DOHH2 (cell line): ENCODE data around the gene YEATS4.

Experiments used
- H3F3A ChIP-seq: fragments of 200-600 bp; sonication (generic), shearing (Covaris generic); 2 replicates; pipeline ENCODE4 v1.6.0; 2016; ENCODE audit warnings: antibody characterized with exemption, mild to moderate bottlenecking; ENCODE audit not compliant: control insufficient read depth, insufficient read depth
- H3K27ac ChIP-seq: fragments of 200-600 bp; sonication (generic); 2 replicates; pipeline ENCODE4 v1.5.1; 2014; ENCODE audit warnings: low read depth, mild to moderate bottlenecking, low read length, moderate library complexity
- H3K27me3 ChIP-seq: fragments of 200-600 bp; sonication (generic); 2 replicates; pipeline ENCODE4 v1.6.1; 2014; ENCODE audit warnings: mild to moderate bottlenecking, low read length, mixed read lengths; ENCODE audit not compliant: control insufficient read depth
- H3K36me3 ChIP-seq: fragments of 200-600 bp; sonication (generic); 2 replicates; pipeline ENCODE4 v1.6.1; 2014; ENCODE audit warnings: mild to moderate bottlenecking, low read length, moderate library complexity, mixed read lengths; ENCODE audit not compliant: control insufficient read depth
- H3K4me1 ChIP-seq: fragments of 200-600 bp; sonication (generic); 2 replicates; pipeline ENCODE4 v1.6.1; 2014; ENCODE audit warnings: mild to moderate bottlenecking, low read length, mixed read lengths; ENCODE audit not compliant: control insufficient read depth
- H3K4me2 ChIP-seq: fragments of 200-600 bp; sonication (generic); 2 replicates; pipeline ENCODE4 v1.6.0; 2014; ENCODE audit warnings: mild to moderate bottlenecking, low read length, moderate library complexity
- H3K4me3 ChIP-seq: fragments of 200-600 bp; sonication (generic); 2 replicates; pipeline ENCODE4 v1.5.1; 2014; ENCODE audit warnings: mild to moderate bottlenecking, low read length, mixed read lengths
- H3K79me2 ChIP-seq: fragments of 200-600 bp; sonication (generic); 2 replicates; pipeline ENCODE4 v1.6.1; 2014; ENCODE audit warnings: mild to moderate bottlenecking, low read length, mixed read lengths; ENCODE audit not compliant: control insufficient read depth
- H3K9me2 ChIP-seq: fragments of 200-600 bp; sonication (generic); replicated peaks from 2 replicates; pipeline ENCODE4 v1.6.1; 2014; ENCODE audit warnings: mild to moderate bottlenecking, low read length, mixed read lengths; ENCODE audit not compliant: control insufficient read depth
- H3K9me3 ChIP-seq: fragments of 200-600 bp; sonication (generic); 2 replicates; pipeline ENCODE4 v1.6.1; 2014; ENCODE audit warnings: antibody characterized with exemption, low read length, mixed read lengths; ENCODE audit not compliant: control insufficient read depth, insufficient read depth
- H4K20me1 ChIP-seq: fragments of 200-600 bp; sonication (generic); 2 replicates; pipeline ENCODE4 v1.6.0; 2014; ENCODE audit warnings: low read depth, mild to moderate bottlenecking, antibody characterized with exemption, low read length, moderate library complexity; ENCODE audit not compliant: control insufficient read depth, insufficient read depth
- EZH2phosphoT487 ChIP-seq: fragments of 200-600 bp; sonication (generic); IDR thresholded peaks from 2 replicates; pipeline ENCODE4 v1.6.1; 2017; ENCODE audit warnings: borderline replicate concordance, mild to moderate bottlenecking, antibody characterized with exemption, low read length, moderate library complexity, mixed read lengths
- TF ChIP-seq, protein P1 (sequence below): fragments of 200-600 bp; sonication (generic); IDR thresholded peaks from one replicate; pipeline ENCODE4 v1.5.1; 2014; ENCODE audit warnings: antibody characterized with exemption, mild to moderate bottlenecking, low read depth, low read length; ENCODE audit not compliant: poor library complexity, severe bottlenecking

YEATS4 gene

DNA sequence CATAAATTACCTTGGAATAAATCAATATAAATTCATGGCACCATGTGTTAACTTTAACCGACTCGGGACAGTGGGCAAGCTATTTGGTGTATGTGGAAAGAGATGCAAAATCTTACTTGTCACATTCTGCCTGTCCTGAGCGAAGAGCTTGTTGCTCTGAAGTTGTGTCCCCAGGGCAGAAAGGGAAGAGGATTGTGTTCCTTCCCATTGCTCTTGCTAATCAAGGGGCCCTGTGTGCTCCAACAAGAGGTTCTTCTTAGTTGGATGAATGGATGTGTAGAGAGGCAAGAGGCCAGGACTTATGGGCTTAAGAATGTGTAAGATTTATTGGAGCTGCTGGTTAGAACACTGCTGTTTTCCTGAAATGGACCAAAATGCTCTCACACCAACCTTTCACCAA is 74.1 kb downstream of the YEATS4 start:
- Histone ChIP-seq H3K27ac (no peak overlapping the region), H3K36me3 (no peaks in the 10 kb centered on the region), H3K27me3 (no peaks in the 10 kb centered on the region), H3F3A (no peaks in the 10 kb centered on the region), H3K4me1 (no peaks in the 10 kb centered on the region), H4K20me1 (no peaks in the 10 kb centered on the region), H3K4me3 (no peak overlapping the region), H3K79me2 (no peaks in the 10 kb centered on the region), H3K4me2 (no peak overlapping the region), H3K9me3 (no peaks in the 10 kb centered on the region), H3K9me2 (no peaks in the 10 kb centered on the region)
- TF ChIP-seq, protein P1, sequence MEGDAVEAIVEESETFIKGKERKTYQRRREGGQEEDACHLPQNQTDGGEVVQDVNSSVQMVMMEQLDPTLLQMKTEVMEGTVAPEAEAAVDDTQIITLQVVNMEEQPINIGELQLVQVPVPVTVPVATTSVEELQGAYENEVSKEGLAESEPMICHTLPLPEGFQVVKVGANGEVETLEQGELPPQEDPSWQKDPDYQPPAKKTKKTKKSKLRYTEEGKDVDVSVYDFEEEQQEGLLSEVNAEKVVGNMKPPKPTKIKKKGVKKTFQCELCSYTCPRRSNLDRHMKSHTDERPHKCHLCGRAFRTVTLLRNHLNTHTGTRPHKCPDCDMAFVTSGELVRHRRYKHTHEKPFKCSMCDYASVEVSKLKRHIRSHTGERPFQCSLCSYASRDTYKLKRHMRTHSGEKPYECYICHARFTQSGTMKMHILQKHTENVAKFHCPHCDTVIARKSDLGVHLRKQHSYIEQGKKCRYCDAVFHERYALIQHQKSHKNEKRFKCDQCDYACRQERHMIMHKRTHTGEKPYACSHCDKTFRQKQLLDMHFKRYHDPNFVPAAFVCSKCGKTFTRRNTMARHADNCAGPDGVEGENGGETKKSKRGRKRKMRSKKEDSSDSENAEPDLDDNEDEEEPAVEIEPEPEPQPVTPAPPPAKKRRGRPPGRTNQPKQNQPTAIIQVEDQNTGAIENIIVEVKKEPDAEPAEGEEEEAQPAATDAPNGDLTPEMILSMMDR: no peak
- no peak for TF ChIP-seq EZH2phosphoT487

DNA sequence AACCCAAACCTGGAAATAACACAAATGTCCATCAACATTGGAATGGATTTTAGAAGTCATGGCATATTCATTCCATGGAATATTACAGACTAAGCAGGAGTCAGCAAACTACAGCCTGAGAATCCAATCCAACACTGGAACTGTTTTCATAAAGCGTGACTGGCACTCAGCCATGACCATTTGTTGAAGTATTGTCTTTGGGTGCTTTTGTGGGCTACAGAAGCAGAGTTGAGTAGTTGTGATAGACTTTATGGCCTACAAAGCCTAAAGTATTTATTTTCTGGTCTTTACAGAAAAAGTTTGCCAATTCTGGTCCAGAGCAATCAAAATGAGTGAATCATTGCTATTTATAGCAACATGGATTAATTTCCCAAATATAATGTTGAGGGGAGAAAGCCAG is 76.1 kb downstream of the YEATS4 start:
- H3K27ac ChIP-seq: no peak overlapping the region
- no peaks in the 10 kb centered on the region for H3K27me3 ChIP-seq
- H3K9me2 ChIP-seq: no peaks in the 10 kb centered on the region
- no peak overlapping the region for H3K4me3 ChIP-seq
- H3K9me3 ChIP-seq: no peaks in the 10 kb centered on the region
- H3K4me2 ChIP-seq: no peak overlapping the region
- H4K20me1 ChIP-seq: no peaks in the 10 kb centered on the region
- TF ChIP-seq, protein P1: no peak
- TF ChIP-seq EZH2phosphoT487: no peak
- H3K36me3 ChIP-seq: no peaks in the 10 kb centered on the region
- H3F3A ChIP-seq: no peaks in the 10 kb centered on the region
- no peaks in the 10 kb centered on the region for H3K4me1 ChIP-seq
- no peaks in the 10 kb centered on the region for H3K79me2 ChIP-seq

DNA sequence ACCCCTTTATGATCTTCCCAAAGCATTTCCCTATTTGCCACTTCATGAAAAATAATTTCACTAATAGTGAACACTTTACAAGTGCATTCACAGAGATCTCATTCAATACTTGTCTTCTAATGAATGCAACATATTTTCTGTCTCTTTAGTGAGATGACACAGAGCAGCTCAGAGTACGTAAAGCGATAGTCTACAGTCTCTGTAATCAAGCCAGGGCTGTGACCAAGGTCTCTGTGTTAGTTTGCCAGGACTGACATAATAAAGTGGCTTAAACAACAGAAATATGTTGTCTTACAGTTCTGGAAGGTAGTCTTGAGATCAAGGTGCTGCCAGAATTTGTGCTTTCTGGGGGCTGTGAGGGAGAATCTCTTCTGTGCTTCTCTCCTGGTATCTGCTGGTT is 77.5 kb downstream of the YEATS4 start:
- TF ChIP-seq, protein P1: no peak
- TF ChIP-seq EZH2phosphoT487: no peak
- no peak overlapping the region for H3K4me2 ChIP-seq
- H3K79me2 ChIP-seq: no peaks in the 10 kb centered on the region

DNA sequence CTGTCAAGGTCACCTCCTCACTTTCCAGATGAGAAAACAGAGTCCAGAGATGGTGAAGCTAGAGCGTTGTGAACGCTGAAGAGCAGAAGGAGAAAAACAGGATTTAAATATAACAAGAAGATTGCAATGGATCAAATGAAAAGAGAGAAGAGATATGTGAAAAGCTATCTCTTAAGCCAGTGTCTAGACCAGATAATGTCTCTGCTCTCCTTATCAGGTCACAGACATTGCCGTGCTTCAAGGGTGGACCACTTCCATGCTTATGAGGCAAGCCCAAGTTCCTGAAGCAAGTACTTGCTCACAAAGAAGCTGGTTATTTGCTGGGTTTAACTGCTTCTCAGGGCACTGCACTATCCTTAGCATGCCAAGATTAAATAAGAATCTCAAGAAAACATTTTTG is 79.0 kb downstream of the YEATS4 start:
- Histone ChIP-seq H3K9me2 (no peaks in the 10 kb centered on the region), H3K4me2 (no peak overlapping the region), H3K9me3 (no peaks in the 10 kb centered on the region), H3K4me1 (no peaks in the 10 kb centered on the region), H4K20me1 (no peaks in the 10 kb centered on the region), H3K4me3 (no peak overlapping the region), H3K27ac (no peak overlapping the region), H3F3A (no peaks in the 10 kb centered on the region), H3K79me2 (no peaks in the 10 kb centered on the region), H3K27me3 (no peaks in the 10 kb centered on the region), H3K36me3 (no peaks in the 10 kb centered on the region)
- no peak for TF ChIP-seq EZH2phosphoT487
- TF ChIP-seq, protein P1: no peak

More for the DNA sequence above, 77.5 kb downstream of the YEATS4 start:
- Histone ChIP-seq H3K9me2 (no peaks in the 10 kb centered on the region), H3K9me3 (no peaks in the 10 kb centered on the region), H3F3A (no peaks in the 10 kb centered on the region), H3K36me3 (no peaks in the 10 kb centered on the region), H3K4me3 (no peak overlapping the region), H3K27me3 (no peaks in the 10 kb centered on the region), H3K4me1 (no peaks in the 10 kb centered on the region), H3K27ac (no peak overlapping the region), H4K20me1 (no peaks in the 10 kb centered on the region)
